Activated CD4-positive, alpha-beta T cell treated with anti-CD3 and anti-CD28 coated beads, Interleukin-10, Interleukin-2, amounts not matched to agents 100 ng/mL and 50 ng/mL, durations not matched to agents 16 hours and 8 hours (primary cell): ENCODE measurements around the gene GOLGA6L2.
"Not testable (repeated sequence)": the region's sequence is repeated elsewhere in the genome, so short reads cannot be mapped to it uniquely, and the experiment has no call there.

Experiments used
- DNase-seq: peaks from one replicate; pipeline ENCODE4 v3.0.0-alpha.2; 2020

The GOLGA6L2 gene

GRCh38 chr15:23447107-23447500 is at the start of gene GOLGA6L2:
TSS of gene GOLGA6L2 (minus strand) at chr15:23447243. CDS start at chr15:23447181, 62 bp downstream.
- DNase-seq = no peak

DNA sequence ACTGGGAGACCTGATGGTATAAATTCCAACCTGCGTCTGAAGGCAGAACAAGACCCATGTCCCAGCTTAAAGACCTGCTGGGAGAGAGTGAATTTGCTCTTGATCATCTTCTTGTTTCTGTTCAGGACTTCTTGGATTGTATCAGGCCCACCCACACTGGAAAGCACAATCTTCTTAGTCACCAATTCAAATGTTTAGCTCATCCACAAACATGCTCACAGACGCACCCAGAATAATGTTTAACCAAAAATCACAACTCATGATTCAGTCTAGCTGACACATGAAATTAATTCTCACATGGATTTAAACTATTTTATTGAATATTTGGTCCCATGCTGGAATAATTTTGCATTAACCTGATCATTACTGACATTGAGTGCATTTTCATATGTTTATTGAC is 37.8 kb upstream of the GOLGA6L2 start:
- DNase-seq = no peak

DNA sequence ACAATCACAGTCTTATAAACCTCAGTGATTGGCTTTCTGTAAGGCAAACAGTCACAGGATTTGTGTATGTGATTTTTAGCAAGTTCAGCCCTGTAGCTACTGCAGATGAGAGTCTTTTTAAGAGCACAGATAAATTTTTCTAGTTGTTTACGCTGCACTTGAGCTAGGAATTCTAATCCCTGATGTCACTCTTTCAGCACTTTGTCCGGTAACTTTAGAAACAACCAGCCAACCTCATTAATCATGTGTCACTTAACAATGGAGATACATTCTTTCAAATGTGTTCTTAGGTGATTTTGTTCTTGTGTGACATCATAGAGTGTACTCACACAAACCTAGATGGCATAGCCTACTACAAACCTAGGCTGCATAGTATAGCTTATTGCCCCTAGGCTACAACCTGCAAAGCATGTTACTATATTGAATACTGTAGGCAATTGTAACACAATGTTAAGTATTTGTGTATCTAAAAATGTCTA is 36.8 kb upstream of the GOLGA6L2 start:
- no peak for DNase-seq

DNA sequence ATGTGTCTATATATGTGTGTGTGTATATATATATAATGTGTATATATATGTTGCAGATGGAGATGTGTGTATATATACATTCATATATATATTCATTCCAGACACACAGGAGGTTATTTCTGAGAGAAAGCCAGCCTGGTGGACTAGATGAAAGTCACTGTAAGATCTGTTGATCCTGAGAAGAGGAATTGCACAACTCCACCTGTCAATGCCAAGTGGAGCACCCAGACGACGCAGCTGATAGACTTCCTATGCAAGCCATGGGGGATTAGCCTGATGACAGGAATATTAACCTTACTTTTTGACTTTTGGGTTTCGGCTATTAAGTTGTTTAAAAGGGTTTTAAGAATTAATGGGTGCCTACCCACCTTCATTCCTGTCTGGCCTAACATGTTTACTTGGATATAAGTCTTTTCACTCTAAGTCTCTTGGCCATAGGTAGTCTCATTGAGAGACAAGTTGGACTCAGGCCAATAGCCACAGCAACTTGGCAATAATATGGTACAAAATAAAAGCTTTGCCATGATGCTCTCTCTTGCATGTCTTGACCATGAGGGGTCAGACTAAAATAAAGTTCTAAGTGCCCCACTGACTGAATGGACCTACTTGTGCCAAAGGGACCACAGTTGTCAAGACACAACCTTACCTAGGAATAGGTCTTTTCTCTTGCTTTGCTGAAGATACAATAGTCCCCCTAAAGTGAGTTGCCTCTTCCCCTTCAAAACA is 35.9 kb upstream of the GOLGA6L2 start:
- no peak for DNase-seq

DNA sequence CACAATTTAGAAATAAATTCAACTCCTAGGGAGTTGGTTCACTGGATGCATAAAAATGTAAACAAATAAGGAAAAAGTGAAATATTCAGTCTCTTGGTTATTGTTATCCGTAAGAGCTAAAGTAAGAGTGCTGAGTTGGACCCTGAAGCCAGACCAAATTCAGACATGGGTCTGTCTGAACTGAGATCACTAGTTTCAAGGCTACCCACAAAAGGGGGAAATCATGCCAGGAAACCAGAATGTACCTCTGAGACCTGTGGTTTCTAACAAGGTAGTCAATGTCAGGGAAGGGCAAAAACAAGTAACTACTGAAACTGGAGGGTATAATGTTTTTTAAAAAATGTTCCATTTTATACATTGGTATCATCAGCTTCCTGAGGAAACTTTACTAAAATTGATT is 35.2 kb upstream of the GOLGA6L2 start:
- DNase-seq = no peak

- DNase-seq = no peak
Measured at GRCh38 chr15:23477920-23478319, 30.9 kb upstream of the GOLGA6L2 start.

DNA sequence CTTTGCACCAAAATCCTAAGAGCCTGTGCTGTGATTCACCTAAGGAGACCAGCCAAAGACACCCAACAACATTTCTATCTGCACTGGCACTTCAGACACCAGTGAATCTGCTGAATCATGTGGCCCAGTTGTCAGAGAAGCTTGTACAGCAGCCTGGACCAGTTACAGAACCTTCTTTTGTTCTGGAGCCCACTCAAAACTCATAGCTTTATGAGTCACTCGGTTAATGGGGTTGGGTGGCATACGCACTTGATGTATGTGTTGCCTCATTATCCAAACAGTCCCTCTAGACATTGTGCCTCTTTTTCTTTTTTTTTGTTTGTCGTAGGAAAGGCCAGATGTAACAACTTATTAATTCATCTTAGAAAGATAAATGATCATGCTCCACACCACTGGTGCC is 25.6 kb upstream of the GOLGA6L2 start:
- DNase-seq = no peak

DNA sequence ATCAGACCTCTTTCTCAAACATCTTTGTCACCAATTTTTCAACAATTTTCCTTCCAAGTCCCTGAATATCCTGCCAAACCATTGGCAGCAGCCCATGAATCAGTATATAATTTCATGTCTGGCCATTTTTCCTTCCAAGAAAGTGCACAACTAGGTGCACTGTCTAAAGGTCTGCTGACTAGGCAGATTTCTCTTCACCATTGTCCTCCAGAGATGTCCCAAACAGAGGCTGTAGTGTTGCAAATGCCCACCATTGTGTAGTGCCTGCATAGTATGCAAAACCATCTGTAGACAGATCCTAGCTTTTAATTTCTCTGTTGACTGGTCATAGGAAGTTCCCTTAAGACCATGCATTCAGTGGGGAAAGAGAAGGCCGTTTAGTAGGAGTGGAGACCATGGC is 25.0 kb upstream of the GOLGA6L2 start:
- no peak for DNase-seq

DNA sequence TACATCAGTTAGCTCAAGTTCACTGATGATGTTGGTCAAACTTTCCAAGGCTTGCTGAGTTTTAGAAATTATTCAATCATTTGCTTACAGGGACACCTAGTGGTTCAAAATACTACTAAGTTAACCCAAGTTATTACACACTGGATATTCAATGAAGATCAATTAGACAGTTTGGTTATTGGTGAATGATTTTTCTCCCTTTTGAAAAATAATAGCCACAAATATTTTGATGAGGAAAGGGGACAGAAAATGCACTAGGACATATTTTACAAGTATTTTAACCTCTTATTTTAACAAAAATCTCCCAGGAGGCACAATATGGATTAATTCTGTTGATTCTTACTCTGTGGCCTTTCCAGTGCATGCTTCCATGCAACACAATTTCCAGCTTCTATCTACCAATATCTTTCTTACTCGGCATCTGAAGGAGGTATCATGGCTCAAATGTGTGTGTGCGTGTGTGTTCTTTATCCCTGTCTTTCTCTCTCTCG is 20.1 kb upstream of the GOLGA6L2 start:
- no peak for DNase-seq

- DNase-seq = no peak
Measured at GRCh38 chr15:23457890-23458289, 10.8 kb upstream of the GOLGA6L2 start.

- no peak for DNase-seq
Measured at GRCh38 chr15:23446215-23447106, 582 bp downstream of the GOLGA6L2 start.

DNA sequence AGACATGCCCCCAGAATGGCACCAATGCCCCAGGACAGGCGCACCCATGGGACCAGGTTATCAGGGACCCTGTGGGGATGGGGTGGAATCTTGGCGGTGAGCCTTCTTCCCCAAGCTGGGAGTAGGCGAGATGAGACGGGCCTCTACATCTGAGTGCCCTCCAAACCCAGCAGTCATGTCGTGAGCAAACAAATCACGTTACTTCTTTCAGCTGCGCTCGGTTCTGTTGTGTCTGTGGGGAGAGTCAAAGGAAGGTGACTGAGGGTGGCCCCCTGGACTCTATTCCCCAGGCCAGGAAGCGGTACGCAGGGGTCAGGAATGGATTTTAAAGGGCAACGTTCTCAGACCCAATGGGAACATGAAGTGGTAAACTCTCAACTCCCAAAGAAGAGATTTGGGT is 2.8 kb downstream of the GOLGA6L2 start:
- no peak for DNase-seq

DNA sequence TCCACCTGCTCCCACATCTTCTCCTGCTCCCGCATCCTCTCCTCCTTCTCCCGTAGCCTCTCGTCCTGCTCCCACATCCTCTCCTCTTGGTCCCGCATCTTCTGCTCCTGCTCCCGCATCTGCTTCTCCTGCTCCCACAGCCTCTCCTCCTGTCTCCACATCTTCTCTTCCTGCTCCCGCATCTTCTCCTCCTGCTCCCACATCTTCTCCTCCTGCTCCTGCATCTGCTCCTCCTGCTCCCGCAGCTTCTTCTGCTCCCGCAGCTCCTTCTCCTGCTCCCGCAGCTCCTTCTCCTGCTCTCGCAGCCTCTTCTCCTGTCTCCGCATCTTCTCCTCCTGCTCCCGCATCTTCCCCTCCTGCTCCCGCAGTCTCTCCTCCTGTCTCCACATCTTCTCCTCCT is 5.8 kb downstream of the GOLGA6L2 start:
- DNase-seq = no peak

GRCh38 chr15:23440596-23440995 is 6.4 kb downstream of the GOLGA6L2 start:
- DNase-seq = no peak

GRCh38 chr15:23439513-23439912 is 7.5 kb downstream of the GOLGA6L2 start:
- no peak for DNase-seq

- DNase-seq = no peak
Measured at GRCh38 chr15:23438816-23439466, 8.1 kb downstream of the GOLGA6L2 start.

- DNase-seq = no peak
Measured at GRCh38 chr15:23437673-23438072, 9.4 kb downstream of the GOLGA6L2 start.

GRCh38 chr15:23437146-23437545 is 9.9 kb downstream of the GOLGA6L2 start:
- DNase-seq = no peak

DNA sequence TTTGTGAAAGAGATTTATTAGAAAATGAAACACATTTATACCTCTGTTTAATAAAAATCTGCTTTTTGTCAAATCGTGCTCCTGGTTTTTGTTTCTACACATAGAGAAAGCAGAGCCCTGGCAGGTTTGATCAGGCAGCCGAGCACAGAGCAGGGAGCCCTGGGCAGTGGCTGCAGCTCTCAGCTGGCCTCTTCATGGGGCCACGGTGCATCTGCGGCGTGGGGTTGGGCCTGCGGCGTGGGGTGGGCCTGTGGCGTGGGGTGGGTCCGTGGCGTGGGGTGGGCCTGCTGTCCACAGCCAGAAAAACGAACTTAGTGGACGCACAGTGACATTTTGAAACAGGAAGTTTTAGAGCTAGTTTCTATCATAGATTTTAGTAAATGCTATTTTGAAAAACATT is 10.6 kb downstream of the GOLGA6L2 start:
- no peak for DNase-seq

GRCh38 chr15:23434699-23435098 is 12.3 kb downstream of the GOLGA6L2 start:
- not testable (repeated sequence) for DNase-seq

DNA sequence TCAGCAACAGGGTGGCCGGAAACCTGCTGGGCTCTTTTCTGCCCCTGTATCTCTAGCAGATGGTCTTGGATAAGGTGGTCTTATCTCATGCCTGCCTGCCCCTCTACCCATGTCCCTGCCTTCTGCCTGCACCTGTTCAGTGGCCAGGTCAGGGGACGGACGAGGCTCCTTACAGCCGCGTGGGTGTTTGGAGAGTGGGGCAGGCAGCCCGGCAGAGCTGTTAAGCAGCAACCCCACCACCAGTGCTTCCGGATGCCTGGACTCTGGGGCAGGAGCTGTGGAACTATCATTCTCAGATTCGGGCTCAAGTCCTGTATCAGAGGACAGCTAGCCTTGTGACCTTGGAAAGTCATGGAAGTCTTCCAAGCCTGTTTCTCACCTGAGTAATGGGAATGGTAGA is 21.7 kb downstream of the GOLGA6L2 start:
- DNase-seq = not testable (repeated sequence)

- no peak for DNase-seq
Measured at GRCh38 chr15:23424111-23424904, 22.7 kb downstream of the GOLGA6L2 start.
